ENCODE measurements around the gene SCAPER. TPM values are rescaled to one million over a fixed set of nuclear protein-coding genes. Genes with fewer than 3 reads are reported as not detected.

Gene SCAPER
- 4.6 and 6.1 TPM in 2 replicates for total RNA-seq

GRCh38 chr15:76905013-76905839, at the start of gene SCAPER:
Gene SCAPER, minus strand, starts transcription at chr15:76905340. Its CDS starts 21,523 bp downstream, at chr15:76883817.

GRCh38 chr15:76931397-76932134, 26.4 kb upstream of the SCAPER start, which contains the start of gene RCN2:
Gene RCN2, plus strand, starts transcription at chr15:76931749. Its CDS starts 93 bp downstream, at chr15:76931842.

DNA sequence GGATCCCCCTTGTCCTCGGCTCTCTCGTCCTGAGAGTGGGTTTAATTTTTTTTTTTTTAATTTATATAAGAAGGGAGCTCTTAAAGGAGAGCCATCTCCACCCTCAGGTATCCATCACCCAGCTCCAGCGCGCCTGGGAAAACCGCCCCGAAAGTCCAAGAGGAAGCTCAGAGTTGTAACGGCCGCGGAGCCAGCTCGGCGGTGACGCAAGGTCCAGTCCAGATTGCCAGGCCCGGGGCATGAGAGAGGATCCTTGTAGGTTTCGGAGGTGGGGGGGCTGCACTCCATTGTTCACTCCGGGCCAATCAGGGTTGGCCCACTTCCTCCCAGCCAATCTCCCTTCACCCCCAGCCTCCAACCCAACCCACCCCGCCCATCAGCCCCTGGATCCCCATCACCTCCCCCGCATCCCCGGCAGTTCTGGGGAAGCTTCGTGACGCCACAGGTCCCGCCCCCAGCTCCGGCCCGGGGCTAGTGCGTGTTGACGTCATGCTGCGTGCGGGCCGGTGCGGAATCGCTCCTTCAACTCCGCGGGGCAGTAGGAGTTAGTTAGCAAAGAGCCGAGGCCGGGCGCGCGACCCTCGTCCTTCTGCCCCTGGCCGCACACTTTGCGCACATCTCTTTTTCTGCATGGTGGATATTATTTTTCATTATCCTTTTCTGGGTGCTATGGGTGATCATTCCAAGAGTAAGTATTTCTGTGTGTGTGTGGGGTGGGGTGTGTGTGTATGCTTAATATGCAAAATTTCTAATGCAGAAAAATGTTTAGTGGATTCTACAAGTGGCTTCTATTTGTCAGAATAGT, 568.7 kb downstream of the SCAPER start, which contains the start of gene ISL2:
ISL2 (plus strand) TSS at position 520 of the 805 bp plus-strand sequence; CDS start at position 631, 111 bp downstream.

DNA sequence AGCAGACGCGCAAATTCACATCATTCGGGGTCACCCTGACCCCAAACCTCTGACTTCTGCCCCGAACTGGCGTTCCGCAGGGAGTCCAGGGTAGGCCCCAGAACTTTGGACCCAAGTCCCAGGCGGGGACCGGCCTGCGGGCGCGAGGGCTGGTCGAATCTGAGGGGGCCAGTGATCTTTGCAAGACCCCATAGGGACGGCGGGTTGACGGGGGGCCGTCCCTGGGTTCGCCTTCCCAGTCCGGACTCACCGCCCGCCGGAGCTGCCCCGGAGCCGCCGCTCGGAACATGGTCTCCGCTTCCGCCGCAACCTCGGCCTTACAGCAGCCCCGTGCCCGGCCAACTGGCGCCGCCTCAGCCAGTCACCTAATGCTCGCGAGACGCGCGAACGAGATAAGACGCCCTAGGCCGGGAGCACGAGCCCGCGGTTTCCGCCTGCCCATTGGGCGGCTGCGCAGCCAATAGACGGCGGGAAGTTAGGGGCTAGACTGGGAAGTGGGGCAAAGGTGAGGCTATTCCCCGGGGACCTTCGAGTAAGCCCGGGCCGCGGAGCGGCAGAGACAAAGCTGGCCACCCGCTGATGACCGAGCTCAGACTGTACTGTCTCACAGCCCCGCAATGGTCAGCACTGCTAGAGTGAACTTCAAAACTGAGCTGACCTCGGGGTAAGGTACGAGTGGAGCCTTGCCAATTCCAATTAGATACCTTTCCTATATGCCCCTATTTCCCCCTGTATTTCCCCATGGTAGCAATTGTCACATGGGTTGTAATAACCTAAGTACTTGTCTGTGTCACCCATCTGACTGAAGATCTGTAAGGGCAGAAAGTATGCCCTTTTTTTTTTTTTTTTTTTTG, 593.8 kb downstream of the SCAPER start, which contains the start of gene ETFA:
ETFA (minus strand) TSS at position 370 of the 854 bp plus-strand sequence; CDS start at position 289, 81 bp downstream.

Other genes starting within 250 kb of the SCAPER start
- gene RCN2, start 26.4 kb upstream of the SCAPER start, total RNA-seq, result 37.7 and 57.8 TPM in 2 replicates
- gene PSTPIP1, start 89.8 kb upstream of the SCAPER start, total RNA-seq, result 0.09 and 0.47 TPM in 2 replicates
- 277 and 280 TPM in 2 replicates for gene TSPAN3, start 165.8 kb upstream of the SCAPER start, total RNA-seq

Measured in endothelial cell of coronary artery (primary cell).